ENCODE results near the gene RUVBL2. TPM values are rescaled to one million over a fixed set of nuclear protein-coding genes. Genes with fewer than 3 reads are reported as not detected.

RUVBL2 gene
- total RNA-seq, 1 donor from 2014 or later, result 106 TPM

DNA sequence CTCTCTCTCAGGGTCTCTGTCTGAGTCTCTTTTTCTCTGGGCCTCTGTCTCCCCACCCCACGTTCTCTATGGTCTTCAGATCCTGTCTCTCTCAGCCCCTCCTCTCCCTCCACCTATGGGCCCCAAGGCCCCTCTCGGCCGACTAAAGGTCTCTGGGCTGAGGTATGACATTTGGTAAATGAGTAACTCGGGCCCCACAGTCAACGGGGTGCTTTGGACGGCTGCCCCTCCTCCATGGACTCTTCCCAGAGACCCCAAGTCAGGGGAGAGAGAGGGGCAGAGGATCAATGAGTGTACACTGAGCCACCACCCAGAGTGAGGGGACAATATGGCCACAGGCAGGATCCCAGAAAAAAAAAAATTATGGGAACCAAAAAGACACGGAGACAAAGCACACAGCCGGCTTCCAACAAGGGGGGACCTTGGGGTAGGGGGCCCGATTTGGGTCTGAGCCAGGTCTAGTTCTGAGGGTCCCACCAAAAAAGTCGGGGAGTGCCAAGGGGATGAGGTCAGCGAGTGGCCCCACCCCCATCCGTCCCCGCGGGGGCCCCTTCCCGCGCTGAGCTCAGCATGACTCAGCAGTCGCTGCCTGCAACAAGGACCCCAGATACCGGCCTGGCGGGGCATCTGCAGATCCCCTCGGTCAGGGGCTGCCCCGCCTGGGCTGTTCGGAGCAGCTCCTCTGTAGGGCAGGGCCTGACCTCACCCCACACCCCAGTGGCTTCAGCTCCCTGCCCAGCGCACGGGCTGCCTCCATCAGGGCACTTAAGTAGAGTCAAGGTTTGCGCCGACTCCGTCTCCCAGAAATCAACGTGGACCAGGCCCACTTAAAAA, 30.1 kb upstream of the RUVBL2 start:
- DNase-seq (ENCODE audit: low read depth), result peak; percentile 70

DNA sequence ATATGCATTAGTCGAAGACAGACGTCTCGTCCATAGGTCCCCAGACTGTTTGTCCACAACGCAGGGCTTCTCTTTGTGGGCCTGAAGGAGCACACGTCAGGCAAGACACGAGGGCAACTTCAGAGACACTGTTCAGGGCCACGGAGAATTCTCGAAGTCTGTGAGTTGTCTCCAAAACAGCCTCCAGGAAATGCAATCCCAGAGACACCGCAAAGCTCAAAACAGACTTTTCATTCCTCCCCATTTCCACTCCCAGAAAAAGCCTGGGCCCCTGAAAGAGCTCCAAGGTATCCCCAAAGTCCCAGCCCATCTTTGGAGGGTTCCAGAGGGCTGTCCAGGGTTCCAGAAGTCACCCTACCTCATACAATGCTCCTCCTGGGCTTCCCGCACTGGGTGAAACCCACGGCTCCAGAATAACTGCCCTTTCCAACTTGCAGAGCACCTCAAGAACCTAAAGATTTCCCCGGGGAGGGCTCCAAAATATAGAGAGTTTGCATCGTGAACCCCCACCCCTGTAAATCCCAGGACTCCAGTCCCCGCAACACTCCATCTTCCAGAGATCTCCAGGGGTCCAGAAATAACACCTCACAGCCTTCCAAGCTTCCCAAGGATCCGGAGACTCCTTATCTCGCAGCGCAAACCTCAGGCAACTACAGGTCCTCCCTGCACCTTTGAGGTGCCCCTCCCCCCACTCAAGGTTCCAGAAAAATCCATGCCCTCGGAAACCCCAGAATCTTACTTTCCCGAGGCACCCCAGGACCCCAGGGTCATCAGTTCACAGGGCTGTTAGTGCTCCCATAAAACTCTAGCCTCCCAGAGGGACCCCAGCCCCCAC, 29.3 kb upstream of the RUVBL2 start:
- DNase-seq (ENCODE audit: low read depth), result no peak

GRCh38 chr19:48965040-48965805, 28.5 kb upstream of the RUVBL2 start, which contains the start of gene FTL:
TSS of gene FTL (plus strand) at chr19:48965309. CDS start at chr19:48965508, 199 bp downstream.
- peak; percentile 96 for DNase-seq (ENCODE audit: low read depth)

DNA sequence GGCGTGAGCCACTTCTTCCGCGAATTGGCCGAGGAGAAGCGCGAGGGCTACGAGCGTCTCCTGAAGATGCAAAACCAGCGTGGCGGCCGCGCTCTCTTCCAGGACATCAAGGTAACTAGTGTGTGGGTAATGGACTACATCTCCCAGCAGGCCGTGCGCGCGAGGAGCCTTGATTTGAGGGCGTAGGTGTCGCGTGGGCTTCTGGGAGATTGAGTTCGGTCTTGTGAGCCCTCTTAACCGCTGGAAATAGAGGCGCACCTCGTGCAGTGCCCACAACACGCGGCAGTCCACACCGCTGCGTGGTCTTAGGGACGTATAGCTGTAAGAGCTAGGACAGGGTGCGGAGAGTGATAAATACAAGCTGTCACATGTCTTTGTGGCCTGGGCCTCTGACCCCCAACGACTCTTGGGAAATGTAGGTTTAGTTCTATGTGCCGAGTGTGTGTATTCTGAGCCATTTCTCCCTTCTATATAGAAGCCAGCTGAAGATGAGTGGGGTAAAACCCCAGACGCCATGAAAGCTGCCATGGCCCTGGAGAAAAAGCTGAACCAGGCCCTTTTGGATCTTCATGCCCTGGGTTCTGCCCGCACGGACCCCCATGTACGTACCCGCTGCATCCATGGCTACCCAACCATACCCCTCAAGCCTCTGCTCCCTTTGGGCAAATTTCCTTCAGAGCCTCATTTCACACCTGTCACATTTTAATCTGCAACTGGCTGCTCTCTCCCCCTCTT, 27.7 kb upstream of the RUVBL2 start:
- DNase-seq (ENCODE audit: low read depth), result peak; percentile 90

DNA sequence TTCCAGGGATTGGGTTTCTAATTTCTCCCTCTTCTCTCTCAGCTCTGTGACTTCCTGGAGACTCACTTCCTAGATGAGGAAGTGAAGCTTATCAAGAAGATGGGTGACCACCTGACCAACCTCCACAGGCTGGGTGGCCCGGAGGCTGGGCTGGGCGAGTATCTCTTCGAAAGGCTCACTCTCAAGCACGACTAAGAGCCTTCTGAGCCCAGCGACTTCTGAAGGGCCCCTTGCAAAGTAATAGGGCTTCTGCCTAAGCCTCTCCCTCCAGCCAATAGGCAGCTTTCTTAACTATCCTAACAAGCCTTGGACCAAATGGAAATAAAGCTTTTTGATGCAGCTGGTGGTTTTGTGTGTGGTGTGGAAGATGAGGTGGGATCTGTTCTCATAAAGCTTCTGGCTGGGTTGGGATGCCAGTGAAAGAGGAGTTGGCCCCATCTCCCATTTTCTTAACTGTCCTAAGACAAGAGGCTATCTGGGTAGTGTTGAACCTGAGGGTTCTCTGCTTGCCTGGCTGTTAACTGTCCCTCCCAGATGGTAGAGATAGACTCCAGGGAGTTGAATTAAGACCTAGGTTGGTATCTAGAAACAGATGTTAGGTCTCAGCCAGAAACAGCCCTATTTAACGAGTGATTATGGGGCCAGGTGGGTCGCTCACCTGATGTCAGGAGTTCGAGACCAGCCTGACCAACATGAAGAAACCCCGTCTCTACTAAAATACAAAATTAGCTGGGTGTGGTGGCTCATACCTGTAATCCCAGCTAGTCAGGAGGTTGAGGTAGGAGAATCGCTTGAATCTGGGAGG, 26.9 kb upstream of the RUVBL2 start:
- DNase-seq (ENCODE audit: low read depth), result peak; percentile 57

DNA sequence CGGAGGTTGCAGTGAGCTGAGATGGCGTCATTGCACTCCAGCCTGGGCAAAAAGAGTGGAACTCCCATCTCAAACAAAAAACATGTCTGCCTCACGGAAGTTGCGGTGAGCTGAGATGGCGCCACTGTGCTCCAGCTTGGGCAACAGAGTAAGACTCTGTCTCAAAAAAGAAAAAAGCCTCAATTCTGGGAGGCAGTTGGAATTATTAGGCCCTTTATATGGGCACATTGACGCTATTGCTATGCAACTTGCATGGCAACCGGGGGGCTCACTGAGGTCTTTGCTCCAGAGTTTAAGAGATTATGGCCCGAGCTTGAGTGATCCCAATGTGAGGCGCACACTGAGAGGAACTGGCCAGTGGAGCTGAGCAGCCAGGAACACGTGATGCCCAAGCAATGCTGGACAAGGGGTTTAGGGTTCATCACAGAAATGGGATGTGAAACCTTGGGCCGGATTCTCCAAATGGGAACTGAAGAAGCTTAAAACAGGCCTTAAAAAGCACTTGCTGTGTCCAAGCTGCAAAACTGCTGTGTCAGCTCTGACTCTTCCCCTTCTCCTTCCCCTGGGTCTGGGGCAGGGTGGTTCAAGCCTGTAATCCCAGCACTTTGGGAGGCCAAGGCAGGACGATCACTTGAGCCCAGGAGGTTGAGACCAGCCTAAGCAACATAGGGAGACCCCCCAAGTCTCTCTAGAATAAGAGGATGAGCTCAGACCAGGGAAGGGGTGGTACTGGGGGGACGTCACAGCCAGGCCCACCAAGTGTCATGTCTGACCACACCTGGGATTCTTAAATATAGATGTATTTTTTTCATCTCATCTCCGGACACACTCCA, 26.1 kb upstream of the RUVBL2 start:
- DNase-seq (ENCODE audit: low read depth), result peak; percentile 59

- DNase-seq (ENCODE audit: low read depth), result peak; percentile 45
Measured at GRCh38 chr19:48968179-48968661, 25.5 kb upstream of the RUVBL2 start.

GRCh38 chr19:48968813-48969218, 24.9 kb upstream of the RUVBL2 start:
- no peak for DNase-seq (ENCODE audit: low read depth)

DNA sequence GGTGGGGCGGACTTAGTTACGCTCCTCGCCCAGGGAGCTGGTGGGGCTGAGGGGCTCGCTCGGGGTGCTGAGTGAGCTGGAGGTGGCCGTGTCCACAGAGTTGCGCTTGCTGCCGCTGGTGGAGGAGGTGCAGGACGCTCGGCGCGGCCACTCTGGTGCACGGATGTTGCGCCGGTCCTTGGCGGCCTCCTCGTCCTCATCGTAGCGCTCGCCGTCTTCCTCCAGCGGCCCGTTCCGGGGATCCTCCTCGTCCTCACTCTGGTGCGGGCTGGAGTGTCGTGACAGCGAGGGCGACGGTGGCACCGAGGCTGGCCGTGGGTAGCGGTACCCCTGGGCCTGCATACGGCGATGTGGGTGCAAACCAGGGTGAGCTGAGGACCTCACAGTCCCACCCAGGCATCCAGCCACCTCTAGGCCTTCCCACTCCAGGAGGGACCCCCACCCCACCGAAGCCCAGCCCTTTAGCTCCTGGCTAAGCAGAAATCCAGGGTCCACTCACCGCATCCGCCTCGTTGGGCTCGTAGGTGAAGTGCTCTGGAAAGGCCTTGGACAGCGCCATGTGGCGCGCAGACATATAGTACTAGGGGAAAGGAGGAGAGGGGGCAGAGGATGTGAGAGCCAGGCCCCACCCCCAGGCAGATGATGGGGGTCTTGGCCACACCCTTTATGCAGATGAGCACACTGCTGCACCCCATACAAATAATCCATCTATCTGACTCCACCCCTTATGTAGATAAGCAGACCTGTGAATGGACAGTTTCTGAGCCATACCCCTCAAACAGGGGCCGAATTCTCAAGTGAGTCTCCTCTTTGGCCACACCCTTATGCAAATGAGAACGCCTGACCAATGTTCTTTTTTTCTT, 24.2 kb upstream of the RUVBL2 start:
- DNase-seq (ENCODE audit: low read depth), result no peak

DNA sequence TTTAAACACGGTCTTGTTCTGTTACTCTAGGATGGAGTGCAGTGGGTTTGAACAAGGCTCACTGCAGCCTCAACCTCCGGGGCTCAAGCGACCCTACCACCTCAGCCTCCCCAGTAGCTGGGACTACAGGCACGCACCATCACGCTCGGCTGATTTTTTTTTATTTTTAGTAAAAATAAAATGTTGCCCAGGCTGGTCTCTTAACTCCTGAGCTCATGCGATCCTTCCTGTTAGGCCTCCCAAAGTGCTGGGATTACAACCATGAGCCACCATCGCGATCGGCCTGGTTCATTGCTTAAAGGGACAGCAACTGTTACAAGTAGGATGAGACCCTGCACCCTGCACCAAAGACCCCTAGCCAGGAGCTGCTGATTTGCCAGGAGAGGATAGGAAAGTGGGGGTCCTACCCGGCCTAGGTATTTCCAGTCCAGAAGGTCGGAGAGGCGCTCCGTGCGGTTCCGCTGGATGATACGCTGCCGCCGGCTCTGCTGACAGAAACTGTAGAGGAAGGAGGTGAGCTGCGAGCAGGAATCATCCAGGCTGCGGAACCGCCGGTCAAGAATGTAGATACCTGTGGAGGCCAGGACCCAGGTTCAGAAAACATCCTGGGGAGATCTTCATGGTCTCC, 23.4 kb upstream of the RUVBL2 start:
- no peak for DNase-seq (ENCODE audit: low read depth)

- peak; percentile 48 for DNase-seq (ENCODE audit: low read depth)
Measured at GRCh38 chr19:48970923-48971395, 22.7 kb upstream of the RUVBL2 start.

GRCh38 chr19:48975947-48976847, 17.5 kb upstream of the RUVBL2 start:
- DNase-seq (ENCODE audit: low read depth), result no peak

DNA sequence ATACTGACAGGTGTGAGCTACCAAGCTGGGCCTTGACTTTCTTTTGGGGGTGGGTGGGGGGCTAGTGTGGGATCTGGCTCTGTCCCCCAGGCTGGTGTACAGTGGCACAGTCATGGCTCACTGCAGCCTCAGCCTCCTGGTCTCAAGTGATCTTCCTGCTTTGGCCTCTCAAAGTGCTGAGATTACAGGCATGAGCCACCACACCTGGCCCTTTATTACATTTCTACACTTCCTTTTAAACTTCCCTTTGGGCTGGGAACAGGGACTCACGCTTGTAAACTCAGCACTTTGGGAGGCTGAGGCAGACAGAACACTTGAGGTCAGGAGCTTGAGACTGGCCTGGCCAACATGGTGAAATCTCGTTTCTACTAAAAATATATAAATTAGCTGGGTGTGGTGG, 16.6 kb upstream of the RUVBL2 start:
- DNase-seq (ENCODE audit: low read depth), result no peak

DNA sequence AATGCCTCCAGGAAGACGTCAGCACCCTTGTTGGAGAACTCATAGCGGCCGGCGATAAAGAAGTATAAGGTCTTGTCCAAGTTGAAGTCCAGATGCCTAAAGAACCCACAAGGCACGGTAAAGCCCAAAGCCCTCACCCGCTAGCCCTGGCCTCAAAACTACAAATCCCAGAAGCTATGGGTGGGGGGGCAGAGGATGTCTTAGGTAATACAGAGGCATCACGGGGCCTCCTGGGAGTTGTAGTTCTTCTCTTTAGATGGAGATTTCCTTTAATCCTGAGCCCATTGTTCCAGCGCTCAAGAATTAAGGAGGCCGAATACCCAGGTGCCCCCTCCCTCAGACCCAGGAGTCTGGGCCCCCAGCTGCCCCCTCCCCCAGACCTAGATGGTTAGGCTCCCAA, 11.4 kb upstream of the RUVBL2 start:
- no peak for DNase-seq (ENCODE audit: low read depth)

DNA sequence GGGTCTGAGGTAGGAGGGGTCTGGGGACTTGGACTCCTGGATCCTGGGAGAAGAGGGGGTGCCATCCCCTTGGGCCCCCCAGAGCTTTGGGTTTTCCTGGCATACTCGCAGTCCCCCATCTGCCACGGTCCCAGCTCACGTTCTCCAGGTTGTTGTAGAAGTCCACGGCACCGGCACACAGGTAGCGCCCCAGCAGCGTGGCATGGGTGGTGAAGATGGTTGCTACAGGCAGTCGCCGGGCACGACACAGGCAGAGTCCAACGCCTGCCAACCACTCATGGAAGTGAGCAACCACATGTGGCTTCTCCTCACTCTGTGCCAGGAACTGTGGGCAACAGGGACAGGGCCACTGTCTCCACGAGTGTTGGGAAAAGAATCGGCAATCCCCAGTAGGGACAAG, 8.0 kb upstream of the RUVBL2 start:
- DNase-seq (ENCODE audit: low read depth), result no peak

- DNase-seq (ENCODE audit: low read depth), result no peak
Measured at GRCh38 chr19:48986211-48986610, 7.5 kb upstream of the RUVBL2 start.
